LNCaP clone FGC (cell line): ENCODE measurements around the gene TLR9.
A peak's percentile ranks its signal among the peaks of the same experiment; 100 is the strongest.

Source experiments
- DNase-seq: peaks from one replicate; pipeline ENCODE4 v3.0.0-alpha.2; 2011; ENCODE audit warnings: low read depth
- H3K4me3 ChIP-seq: 2 replicates; pipeline ENCODE4 v1.5.1; 2011; ENCODE audit warnings: mild to moderate bottlenecking, low read depth, low read length, control low read depth
- CTCF ChIP-seq: IDR thresholded peaks from 2 replicates; pipeline ENCODE4 v1.5.1; 2012; ENCODE audit warnings: mild to moderate bottlenecking; ENCODE audit not compliant: control insufficient read depth, insufficient read depth; ENCODE audit errors: extremely low read depth

Gene TLR9

GRCh38 chr3:52240886-52241370 lies 15.5 kb upstream of the TLR9 start:
- no peak for DNase-seq
- no peak for TF ChIP-seq CTCF
- H3K4me3 ChIP-seq: no peak overlapping the region

- H3K4me3 ChIP-seq: peak overlapping the region; percentile 91
- peak; percentile 67 for DNase-seq
- no peak for TF ChIP-seq CTCF
Observed at GRCh38 chr3:52240059-52240885, 14.8 kb upstream of the TLR9 start.

- H3K4me3 ChIP-seq: peak within 1 kb of the TSS; percentile 91
- TF ChIP-seq CTCF: peak; percentile 28
- DNase-seq: no peak
Observed at GRCh38 chr3:52238761-52239701, 13.6 kb upstream of the TLR9 start, which contains the start of gene TWF2. Gene TWF2, minus strand, starts transcription at chr3:52239158. Its CDS starts 142 bp downstream, at chr3:52239016.

GRCh38 chr3:52238193-52238760 lies 12.8 kb upstream of the TLR9 start:
- H3K4me3 ChIP-seq: peak overlapping the region; percentile 91
- no peak for TF ChIP-seq CTCF
- no peak for DNase-seq

GRCh38 chr3:52237657-52238172 lies 12.3 kb upstream of the TLR9 start:
- H3K4me3 ChIP-seq: peak overlapping the region; percentile 91
- peak; percentile 68 for DNase-seq
- TF ChIP-seq CTCF: no peak

- H3K4me3 ChIP-seq: peak overlapping the region; percentile 23
- TF ChIP-seq CTCF: no peak
- DNase-seq: no peak
Observed at GRCh38 chr3:52237006-52237656, 11.7 kb upstream of the TLR9 start.
